ENCODE measurements around the gene PHIP.
A peak's percentile ranks its signal among the peaks of the same experiment; 100 is the strongest.

PHIP gene

DNA sequence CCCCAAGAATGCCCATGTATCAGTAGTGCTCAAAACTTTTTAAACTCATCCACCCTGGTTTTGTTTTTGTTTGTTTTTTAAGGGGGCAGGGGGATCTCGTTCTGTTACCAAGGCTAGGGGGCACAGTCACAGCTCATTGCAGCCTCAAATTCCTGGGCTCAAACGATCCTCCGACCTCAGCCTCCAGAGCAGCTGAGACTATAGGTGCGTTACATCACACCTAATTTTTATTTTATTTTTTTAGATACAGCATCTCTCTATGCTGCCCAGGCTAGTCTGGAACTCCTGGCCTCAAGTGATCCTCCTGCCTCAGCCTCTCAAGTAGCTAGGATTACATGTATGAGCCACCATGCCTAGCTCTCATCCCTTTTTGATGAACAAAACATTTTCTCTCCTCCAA is 11.2 kb downstream of the PHIP start:
- DNase-seq = no peak

DNA sequence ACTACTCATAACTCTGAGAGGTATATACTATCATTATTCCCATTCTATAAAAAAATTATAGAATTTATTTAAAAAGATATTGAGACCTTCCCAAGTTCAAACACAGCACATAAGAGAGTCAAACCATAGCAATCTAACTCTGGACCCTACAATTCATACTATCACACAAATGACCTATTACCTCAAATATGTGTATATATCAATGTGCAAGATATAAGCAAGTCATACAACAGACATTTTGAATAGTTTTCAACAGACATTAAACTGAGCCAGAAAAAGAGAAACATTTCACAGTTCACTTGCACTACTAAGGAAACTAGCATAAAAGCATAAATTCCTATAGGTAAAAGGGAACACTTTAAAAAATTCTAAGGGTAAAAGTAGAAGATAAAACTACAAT is 11.7 kb downstream of the PHIP start:
- DNase-seq = no peak

DNA sequence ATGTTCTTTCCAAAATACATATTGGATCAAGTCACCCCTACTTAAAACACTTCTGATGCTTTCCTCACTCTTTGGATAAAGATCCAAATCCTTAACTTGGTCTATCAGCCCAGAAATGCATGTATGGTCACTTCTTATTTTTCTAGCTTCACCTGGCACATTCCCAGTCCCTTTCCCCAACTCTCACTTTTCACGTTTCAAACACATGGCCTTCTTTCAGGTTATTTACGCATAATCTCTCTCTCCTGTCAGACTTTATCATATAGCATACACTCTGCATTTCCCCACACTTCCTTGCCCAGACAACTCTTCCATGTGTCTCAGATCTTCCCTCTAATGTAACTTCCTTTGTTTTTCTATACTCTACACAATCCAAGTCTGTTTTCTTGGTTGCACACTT is 12.8 kb downstream of the PHIP start:
- no peak for DNase-seq

DNA sequence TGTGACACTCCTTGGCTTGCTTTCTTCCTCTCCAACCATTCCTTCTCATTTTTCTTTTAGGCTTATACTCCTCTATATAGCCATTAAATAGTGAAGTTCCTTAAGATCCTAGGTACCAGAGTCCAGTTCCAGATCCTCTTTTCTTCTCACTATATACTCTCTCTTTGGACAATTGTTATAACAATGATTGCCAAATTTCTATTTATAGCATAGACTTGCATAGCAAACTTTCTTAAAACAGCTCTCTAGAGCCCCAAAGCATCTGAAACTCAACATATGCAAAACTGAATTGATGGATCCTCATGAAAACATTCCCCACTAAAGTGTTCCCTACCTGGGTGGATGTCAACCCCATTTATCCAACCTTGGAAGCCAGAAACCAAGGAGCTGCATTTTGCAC is 13.4 kb downstream of the PHIP start:
- no peak for DNase-seq

DNA sequence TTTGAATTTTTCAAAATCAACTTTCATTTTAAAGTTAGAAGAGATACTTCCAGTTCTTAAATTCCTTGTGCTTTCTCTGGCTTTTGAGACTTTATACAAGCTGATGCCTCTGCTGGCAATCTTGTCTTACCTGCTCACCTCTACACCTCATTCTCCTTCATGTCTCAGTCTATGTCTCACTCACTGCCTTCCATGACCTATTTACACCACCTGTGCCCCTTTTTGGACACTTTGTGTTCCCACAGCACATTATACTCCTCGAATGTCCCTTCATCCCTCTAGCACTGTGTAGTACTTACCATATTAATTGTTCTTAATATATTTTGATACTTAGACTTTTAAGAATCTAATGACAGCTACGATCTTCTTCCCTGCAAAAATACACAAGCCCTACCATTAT is 15.3 kb downstream of the PHIP start:
- no peak for DNase-seq

DNA sequence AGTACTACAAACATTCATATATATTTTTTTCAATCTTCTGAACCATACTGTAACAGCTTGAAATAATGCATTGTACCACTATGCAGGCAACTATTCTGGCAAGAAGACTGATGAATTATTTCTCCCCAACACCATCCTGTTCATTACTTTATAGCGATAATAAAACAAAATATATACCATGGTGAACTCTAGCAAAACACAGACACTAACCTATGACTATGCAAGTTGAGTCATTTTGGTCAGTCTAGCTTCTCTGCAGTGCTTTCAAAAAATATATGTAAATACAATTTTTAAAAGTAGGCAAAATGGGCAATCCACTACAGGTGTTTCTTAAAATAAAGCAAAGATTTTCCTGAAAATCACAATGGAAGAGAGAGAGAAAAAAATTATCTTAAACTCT is 20.3 kb downstream of the PHIP start:
- DNase-seq = no peak

DNA sequence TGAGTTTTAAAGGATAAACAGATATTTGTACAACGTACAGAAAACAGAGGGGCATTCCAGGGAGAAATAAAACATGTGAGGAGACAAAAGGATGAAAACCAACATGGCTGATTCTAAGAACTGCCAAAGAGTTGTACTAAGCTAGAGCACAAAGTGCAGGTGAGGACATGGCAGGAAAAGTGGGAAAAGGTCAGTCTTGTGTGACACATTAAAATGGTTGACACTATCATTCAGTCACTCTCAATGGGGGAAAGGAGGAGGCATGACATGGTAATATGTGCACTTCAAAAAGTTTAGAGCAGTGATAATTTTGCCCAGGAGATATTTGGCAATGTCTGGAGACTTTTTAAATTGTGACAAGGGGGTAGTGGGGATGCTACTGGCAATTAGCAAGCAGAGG is 21.8 kb downstream of the PHIP start:
- DNase-seq = no peak

DNA sequence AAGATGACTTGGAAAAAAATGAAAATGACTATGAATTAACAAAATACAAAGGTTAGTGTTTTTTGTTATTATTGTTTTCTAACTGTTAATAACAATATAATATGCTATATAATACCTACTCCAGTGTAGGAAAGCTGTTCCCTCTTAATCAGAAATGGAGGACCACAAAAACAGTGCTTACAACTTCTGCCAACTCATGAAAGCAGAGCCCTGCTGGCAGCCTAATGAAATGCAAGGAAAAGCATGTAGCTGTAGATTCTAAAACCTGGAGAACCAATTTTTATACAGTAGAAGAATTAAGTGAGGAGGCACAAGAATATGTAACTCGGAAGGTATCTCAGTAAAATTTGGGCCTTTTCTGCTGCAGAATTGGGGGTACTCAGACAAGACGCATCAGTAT is 29.4 kb downstream of the PHIP start:
- DNase-seq = peak; percentile 25

DNA sequence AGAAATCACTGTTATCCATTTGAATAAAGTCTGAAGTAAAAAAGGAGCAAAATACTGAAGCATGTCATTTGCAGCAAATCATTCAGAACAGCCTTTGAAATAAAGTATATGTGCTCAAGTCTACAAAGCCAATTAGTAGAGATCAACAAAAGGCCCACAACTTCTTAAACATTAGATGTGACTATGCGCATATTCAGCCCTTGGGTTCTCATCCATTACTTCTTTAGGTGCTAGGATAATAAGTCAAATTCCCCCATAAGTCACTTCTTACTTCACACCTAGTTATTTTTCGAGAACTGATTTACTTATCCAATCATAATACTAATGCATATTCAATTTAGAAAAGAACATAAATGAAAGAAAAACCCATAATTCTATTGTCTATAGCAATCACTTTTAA is 31.0 kb downstream of the PHIP start:
- DNase-seq = no peak

DNA sequence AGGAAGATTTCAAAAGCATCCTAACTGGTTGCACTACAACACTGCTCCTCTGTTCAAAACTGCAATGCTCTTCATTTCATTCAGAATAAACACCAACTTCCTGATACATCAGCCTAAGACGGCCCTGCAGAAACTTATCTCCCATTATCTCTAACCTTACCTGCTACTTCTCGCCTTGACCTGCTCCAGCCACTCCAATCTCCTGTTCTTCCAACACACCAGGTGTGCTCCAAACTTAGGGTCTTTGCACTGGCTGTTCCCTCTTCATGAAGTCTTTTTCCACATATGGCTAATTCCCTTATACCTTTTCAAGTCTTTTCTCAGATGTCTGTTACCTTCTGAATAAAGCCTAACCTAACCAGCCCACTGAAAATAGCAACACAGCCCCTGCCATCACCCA is 32.1 kb downstream of the PHIP start:
- DNase-seq = no peak

DNA sequence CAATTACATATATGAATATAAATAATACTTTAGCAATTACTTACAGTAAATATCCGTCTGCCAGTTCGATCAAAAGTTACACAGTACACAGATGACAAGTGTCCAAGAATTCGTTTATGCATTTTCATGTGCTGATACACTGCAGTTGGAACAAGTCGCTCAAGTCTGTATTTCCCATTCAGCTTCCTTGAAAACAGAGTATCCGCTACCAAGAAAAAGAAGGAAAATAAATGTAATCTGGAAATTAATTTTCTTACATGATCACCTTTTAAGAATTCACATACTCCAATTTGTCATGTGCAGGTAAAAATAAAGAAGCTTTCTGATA is 35.3 kb downstream of the PHIP start:
- no peak for DNase-seq

DNA sequence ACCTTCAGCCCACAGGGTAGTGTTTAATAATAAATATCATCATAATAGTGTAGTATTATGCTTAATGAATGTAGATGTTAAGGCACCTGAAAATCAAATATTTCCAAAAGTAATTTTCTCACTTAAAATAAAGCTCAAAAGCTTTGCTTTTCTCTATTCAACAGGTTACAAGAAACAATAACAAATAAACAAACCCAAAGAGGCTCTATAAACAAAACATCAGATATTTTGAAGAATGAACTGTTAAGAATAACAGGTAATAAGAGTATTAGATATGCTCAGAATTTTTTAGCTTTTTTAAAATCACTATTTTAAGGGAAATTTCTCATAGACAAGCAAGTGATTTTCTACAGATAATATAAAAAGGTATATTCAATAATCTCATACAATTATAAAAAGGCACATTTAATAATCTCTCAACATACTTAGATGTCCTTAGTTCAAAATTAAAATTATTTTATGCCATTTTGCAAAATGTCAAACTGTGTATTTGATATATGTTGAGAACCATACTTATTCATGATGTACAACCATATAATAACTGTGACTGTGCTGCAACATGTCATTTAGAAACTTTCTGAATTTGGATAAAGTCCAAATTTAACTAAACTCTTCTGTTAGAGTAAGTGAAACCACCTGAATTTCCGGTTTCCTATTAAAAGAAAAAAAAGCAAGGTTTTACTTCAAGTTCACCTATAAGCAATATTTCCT is 35.8 kb downstream of the PHIP start:
- DNase-seq = peak; percentile 25

DNA sequence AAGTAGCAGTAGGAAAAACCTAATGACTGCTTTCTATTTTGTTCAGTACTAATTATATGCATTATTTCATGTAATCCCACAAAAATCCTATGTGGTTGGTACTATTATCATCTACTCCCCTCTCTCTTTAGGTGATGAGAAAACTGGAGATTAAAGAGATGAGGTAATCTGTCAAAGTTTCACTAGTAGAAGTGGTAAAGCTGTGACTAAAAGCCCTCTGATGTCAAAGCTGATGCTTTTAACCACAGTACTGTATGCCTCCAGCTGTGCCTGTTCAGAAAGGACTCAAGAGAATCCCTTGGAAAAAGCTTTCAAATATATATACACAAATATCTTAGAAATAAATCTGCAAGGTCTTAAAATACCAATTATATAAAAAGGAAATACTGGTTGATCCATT is 38.0 kb downstream of the PHIP start:
- no peak for DNase-seq

DNA sequence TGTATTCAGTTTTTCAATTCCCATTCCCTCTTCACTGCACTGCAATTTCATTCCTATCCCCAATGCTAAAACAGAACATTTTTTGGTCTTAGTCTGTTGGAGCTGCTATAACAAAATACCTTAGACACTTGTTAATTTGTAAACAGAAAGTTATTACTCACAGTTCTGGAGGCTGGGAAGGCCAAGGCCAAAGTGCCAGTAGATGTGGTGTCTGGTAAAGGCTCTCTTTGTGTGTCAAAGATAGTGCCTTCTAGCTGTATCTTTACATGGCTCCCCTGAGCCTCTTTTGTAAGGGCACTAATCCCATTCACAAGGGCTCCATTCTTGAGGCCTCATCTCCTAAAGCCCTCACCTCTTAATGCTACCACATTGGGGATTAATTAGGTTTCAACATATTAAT is 40.0 kb downstream of the PHIP start:
- DNase-seq = no peak

DNA sequence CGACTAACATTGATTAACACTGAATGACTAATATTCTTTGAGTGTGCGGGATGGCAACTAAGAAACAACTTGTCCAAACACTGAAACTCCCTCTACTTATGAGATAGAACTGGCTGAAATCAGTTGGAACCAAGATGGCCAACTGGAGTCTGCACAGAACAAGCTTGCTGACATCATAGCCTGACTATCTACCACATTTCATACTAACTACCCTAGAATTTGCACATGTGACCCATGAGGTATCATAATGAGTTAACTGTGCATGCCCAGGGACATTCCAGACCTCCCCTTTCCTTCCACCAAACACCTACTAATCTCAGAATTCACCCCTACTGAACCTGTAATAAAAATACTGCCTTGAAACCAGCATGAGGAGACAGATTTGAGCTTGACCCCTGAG is 43.2 kb downstream of the PHIP start:
- no peak for DNase-seq

DNA sequence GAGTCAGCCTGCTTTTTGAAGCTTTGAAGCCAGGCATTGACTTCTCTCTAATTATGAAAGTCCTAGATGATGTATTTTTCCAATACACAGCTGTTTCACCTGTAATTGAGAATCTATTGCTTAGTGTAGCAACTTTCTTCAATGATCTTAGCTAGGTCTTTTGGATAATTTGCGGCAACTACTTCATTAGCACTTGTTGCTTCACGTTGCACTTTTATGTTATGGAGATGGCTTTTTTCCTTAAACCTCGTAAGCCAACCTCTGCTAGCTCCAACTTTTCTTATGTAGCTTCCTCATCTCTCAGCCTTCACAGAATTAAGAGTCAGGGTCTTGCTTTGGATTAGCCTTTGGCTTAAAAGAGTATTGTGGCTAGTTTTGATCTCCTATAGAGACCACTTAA is 44.8 kb downstream of the PHIP start:
- no peak for DNase-seq

DNA sequence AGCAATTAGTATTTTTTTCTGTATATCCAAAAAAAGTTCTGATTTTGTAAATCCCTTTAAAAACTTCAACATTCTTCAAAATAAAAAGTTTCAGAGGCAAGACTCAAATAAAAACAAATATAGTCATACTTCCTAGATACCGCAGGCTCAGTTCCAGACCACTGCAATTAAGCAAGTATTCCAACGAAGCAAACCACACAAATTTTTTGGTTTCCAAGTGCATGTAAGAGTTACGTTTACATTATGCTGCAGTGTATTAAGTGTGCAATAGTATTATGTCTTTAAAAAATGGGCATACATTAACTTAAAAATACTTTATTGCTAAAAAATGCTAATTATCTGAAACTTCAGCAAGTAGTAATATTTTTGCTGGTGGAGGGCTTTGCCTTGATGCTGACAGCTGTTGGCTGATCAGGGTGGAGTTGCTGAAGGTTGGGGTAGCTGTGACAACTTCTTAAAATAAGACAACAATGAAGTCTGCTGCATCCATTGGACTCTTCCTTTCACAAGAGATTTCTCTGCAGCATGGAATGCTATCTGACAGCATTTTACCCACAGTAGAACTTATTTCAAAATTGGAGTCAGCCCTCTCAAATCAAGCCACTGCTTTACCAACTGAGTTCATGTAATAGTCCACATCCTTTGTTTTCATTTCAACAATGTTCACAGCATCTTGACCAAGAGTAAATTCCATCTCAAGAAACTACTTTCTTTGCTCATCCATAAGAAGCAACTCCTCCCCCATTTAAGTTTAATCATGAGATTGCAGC is 46.0 kb downstream of the PHIP start:
- DNase-seq = no peak

DNA sequence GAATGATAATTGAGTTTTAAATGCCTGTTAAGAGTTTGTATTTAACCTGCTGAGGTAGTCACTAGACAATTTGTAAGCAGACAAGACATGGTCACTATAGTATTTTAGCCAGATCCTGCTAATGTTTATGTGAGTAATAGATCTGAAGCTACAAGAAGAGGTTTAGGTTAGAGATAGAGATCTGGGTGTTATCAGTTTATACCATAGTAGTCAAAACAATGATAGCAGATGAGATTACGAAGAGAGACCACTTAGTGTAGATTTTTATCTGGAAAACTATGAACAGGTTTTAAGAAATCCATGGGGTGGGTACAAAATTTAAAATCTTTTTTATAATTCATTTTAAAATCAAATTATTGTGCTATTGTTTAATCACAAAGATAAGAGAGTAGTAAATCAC is 47.5 kb downstream of the PHIP start:
- DNase-seq = no peak

DNA sequence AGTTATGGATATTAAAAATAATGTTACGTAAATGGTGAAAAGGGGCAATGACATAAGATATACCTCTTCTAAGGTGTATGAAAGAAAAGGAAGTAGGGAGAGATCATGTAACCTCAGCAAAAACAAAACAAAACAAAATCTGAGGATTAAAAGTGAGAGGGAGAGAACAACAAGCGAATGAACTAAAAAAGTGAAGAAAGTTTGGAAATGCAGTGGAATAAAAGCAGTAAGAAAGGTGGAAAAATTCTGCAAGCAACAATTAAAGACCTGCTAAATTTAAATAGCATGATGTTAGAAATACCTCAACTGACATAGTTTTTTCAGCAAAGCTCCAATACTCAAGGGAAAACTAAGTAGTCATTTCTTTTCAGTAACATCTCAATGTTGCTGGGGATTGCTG is 48.0 kb downstream of the PHIP start:
- no peak for DNase-seq

DNA sequence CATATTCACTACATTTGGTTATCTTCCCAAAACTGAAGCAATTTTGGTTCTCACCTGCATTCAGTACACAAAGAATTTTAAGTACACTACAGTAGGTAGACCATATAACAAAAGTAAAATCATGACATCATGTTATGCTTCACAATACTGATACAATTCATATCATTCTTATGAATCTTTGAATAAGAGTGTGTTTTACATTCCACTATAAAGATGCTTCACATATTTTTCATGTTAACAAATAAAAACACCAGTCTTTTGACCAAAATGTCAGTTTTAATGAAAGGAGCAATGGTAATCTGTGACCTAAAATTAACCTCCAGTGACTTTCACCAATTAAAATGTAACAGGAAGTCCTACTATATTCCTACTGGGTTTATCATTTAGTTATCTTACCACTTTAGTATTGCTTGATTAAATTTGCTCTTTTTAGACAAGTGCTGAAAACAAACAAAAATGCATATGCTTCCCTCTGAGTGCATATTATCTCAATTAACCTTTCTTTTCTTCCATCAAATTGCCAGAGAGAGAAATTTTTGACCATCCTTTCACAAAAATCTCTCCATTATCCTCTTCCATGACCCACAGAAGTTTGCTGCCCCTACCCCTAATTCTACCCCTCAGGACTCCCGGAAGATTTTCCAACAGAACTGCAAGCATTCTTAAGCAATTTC is 49.3 kb downstream of the PHIP start:
- no peak for DNase-seq

DNA sequence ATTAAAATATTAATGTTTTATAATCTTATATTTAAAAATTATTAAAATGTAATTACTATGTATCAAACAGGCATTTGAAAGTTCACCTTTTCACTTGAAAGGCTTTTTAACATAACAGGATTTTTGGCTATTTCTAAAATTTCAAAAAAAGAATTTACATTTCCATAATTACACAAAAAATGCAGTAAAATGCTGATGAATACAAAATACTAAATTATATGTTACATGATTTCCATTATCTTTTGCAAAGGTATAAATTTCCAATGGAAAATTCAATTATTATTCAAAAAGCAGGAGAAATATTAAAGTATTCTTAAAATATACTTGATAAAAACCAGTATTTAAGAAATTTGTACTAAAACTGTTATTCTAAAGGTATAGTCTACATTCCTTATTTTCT is 66.1 kb downstream of the PHIP start:
- no peak for DNase-seq

DNA sequence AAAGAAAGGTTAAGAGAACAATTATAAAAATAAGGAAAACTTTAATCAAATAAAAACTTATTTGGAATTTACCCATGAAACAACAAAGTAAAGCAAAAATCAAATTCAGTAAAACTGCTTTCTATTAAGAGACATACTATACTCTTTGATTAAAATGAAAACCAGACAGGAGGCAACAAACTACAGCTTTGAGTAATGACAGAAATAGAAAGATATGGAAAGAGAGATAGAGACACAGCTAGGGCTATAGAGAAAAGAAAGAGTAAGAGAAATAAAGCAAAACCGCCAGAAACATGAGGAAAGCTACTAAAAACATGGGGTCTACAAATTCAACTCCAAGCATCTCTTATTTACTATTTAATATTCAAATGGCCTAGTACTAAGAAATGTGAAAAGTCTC is 67.6 kb downstream of the PHIP start:
- DNase-seq = no peak

DNA sequence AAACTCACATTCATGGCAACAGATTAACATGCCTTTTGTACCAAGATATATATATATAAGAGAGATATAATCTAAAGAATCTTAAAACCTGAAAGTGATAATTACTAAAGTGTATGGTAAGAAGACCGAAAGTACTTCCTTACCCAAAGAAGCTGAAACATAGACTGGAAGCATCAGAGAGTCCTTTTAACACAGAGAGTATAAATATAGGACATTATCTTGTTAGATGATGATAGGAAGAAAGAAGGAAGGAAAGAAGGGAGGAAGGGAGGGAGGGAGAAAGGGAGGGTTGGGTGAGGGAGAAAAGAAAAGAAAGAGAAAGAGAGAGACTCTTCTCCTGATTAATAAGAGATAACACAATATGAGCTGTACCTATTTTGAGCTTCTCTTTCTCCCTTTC is 68.2 kb downstream of the PHIP start:
- DNase-seq = no peak

DNA sequence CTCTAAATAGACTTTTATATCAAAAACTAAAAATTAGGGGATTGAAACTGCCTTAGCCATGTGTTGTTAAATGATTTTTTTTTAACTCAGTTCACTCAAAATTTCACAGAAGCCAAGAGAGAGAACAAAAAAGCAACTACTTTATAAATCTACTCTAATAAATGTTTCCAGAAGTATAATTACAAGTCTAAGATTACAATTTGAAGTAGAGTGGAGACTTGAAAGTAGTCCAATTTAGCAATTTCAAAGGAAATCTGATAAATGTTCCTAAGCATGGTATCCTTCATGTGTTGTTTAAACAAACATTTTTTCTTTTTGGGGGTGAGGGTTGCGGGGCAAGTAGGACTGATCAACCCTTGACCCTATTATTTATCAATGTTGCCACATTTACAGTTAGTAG is 72.6 kb downstream of the PHIP start:
- no peak for DNase-seq

DNA sequence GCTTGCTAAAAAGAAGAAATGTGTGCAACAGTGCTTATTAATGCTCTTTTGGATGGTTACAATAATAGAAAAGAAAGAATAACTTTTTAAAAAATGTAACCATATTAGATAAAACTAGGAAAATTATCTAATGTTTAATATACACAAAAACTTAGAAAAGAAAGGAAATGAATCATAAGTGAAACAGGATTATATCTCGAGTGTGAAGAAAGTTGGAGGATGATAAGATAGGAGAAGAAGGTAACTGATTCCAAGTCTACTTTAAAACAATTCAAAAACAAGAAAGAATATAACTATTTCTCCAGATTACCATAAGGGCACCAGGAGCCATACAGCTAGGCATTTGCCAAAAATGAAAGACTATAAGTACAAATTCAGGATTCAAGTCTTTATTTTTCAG is 73.0 kb downstream of the PHIP start:
- no peak for DNase-seq
